ENCODE data around the gene MYLK.
"Not testable (repeated sequence)": the region's sequence is repeated elsewhere in the genome, so short reads cannot be mapped to it uniquely, and the experiment has no call there.

MYLK gene

GRCh38 chr3:123723070-123723469 lies 161.1 kb downstream of the MYLK start:
- TF ChIP-seq, protein P1, sequence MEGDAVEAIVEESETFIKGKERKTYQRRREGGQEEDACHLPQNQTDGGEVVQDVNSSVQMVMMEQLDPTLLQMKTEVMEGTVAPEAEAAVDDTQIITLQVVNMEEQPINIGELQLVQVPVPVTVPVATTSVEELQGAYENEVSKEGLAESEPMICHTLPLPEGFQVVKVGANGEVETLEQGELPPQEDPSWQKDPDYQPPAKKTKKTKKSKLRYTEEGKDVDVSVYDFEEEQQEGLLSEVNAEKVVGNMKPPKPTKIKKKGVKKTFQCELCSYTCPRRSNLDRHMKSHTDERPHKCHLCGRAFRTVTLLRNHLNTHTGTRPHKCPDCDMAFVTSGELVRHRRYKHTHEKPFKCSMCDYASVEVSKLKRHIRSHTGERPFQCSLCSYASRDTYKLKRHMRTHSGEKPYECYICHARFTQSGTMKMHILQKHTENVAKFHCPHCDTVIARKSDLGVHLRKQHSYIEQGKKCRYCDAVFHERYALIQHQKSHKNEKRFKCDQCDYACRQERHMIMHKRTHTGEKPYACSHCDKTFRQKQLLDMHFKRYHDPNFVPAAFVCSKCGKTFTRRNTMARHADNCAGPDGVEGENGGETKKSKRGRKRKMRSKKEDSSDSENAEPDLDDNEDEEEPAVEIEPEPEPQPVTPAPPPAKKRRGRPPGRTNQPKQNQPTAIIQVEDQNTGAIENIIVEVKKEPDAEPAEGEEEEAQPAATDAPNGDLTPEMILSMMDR (IDR thresholded peaks at IDR 0.05; ENCODE audit: insufficient read depth, low read length, poor library complexity, severe bottlenecking): no peak
- no peaks in the 10 kb centered on the region for H3K36me3 ChIP-seq (ENCODE audit: control insufficient read depth, insufficient read depth, low read length)
- no peak overlapping the region for H3K4me3 ChIP-seq (replicated peaks; ENCODE audit: low read depth, low read length)
- DNase-seq (ENCODE audit: extremely low read depth, insufficient read length): no peak
- H3K27me3 ChIP-seq (replicated peaks; ENCODE audit: control insufficient read depth, insufficient read depth, low read length): no peaks in the 10 kb centered on the region; the same call in 1 of the 2 replicates

- TF ChIP-seq, protein P1 (IDR thresholded peaks at IDR 0.05; ENCODE audit: insufficient read depth, low read length, poor library complexity, severe bottlenecking): no peak
- H3K36me3 ChIP-seq (ENCODE audit: control insufficient read depth, insufficient read depth, low read length): no peaks in the 10 kb centered on the region
Observed at GRCh38 chr3:123722456-123722855, 161.7 kb downstream of the MYLK start.

DNA sequence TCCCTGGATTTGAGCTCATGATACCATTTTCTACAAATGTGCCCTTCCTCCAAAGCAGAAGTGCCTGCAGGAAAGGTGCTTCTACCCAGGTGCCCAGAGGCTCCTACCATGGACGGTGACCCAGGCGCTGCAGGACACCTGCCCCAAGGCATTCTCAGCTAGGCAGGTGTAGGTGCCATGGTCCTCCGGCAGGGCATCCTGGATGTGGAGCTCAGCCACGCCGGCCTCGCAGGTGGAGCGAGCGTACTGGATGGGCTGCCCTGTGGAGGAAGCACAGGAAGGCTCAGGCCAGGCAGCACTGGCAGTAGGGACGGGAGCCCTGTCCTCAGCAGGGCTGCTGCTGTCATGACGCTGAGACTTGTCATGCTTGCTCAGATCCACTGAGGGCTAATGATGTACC lies 162.1 kb downstream of the MYLK start:
- DNase-seq (ENCODE audit: extremely low read depth, insufficient read length): no peak
- no peaks in the 10 kb centered on the region; the same call in 1 of the 2 replicates for H3K27me3 ChIP-seq (replicated peaks; ENCODE audit: control insufficient read depth, insufficient read depth, low read length)
- no peak overlapping the region for H3K4me3 ChIP-seq (replicated peaks; ENCODE audit: low read depth, low read length)
- TF ChIP-seq, protein P1 (IDR thresholded peaks at IDR 0.05; ENCODE audit: insufficient read depth, low read length, poor library complexity, severe bottlenecking): no peak
- no peaks in the 10 kb centered on the region for H3K36me3 ChIP-seq (ENCODE audit: control insufficient read depth, insufficient read depth, low read length)

More at GRCh38 chr3:123722456-123722855, 161.7 kb downstream of the MYLK start:
- DNase-seq (ENCODE audit: extremely low read depth, insufficient read length): no peak
- Histone ChIP-seq H3K4me3 (replicated peaks; ENCODE audit: low read depth, low read length) (no peak overlapping the region), H3K27me3 (replicated peaks; ENCODE audit: control insufficient read depth, insufficient read depth, low read length) (no peaks in the 10 kb centered on the region; the same call in 1 of the 2 replicates)

DNA sequence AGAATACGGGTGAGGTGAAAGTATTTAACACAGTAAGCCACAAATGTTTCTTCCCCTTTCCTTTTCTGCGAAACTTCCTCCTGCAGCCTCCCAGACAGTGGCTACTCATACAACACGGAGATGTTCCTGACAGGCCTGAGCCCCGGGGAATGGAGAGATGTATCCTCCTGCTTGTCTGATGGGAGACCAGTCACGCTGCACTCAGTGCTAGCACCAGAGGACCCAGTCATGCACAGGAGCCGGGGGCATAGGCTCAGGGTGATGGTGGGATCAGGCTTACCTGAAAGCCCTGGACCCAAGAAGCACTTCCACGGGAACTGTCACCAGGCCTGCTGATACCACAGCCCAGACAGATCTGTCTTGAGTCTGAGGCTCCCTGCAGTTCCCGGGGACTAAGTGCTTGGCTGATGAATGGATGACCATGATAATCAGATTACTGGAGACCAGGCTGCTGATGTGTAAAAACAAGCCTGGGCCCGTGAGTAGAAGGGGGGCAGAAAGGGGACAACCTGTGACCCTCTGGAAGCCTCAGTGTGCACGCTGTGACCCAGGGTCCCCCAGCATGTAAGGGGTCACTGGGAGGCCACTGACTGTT lies 162.9 kb downstream of the MYLK start:
- H3K36me3 ChIP-seq (ENCODE audit: control insufficient read depth, insufficient read depth, low read length); H3K27me3 ChIP-seq (replicated peaks; ENCODE audit: control insufficient read depth, insufficient read depth, low read length); H3K4me3 ChIP-seq (replicated peaks; ENCODE audit: low read depth, low read length); DNase-seq (ENCODE audit: extremely low read depth, insufficient read length): not testable (repeated sequence)

GRCh38 chr3:123720638-123721037 lies 163.5 kb downstream of the MYLK start:
- Histone ChIP-seq H3K36me3 (ENCODE audit: control insufficient read depth, insufficient read depth, low read length) (no peaks in the 10 kb centered on the region), H3K4me3 (replicated peaks; ENCODE audit: low read depth, low read length) (no peak overlapping the region), H3K27me3 (replicated peaks; ENCODE audit: control insufficient read depth, insufficient read depth, low read length) (no peaks in the 10 kb centered on the region; the same call in 1 of the 2 replicates)
- TF ChIP-seq, protein P1 (IDR thresholded peaks at IDR 0.05; ENCODE audit: insufficient read depth, low read length, poor library complexity, severe bottlenecking): no peak
- no peak for DNase-seq (ENCODE audit: extremely low read depth, insufficient read length)

GRCh38 chr3:123719862-123720453 lies 164.2 kb downstream of the MYLK start:
- H3K27me3 ChIP-seq (replicated peaks; ENCODE audit: control insufficient read depth, insufficient read depth, low read length): no peaks in the 10 kb centered on the region; the same call in 1 of the 2 replicates
- no peaks in the 10 kb centered on the region for H3K36me3 ChIP-seq (ENCODE audit: control insufficient read depth, insufficient read depth, low read length)
- no peak overlapping the region for H3K4me3 ChIP-seq (replicated peaks; ENCODE audit: low read depth, low read length)
- TF ChIP-seq, protein P1 (IDR thresholded peaks at IDR 0.05; ENCODE audit: insufficient read depth, low read length, poor library complexity, severe bottlenecking): no peak
- DNase-seq (ENCODE audit: extremely low read depth, insufficient read length): no peak

Measured in GM06990 (cell line).